HUES64 (cell line): Measurements from ENCODE around the gene CHRNB4.

Source experiments
- H3K27ac ChIP-seq: 2 replicates; pipeline ENCODE4 v1.7.0; 2013; ENCODE audit warnings: low read depth, low read length, inconsistent platforms
- H3K27me3 ChIP-seq: 2 replicates; pipeline ENCODE4 v1.6.1; 2013; ENCODE audit warnings: mild to moderate bottlenecking, low read length; ENCODE audit not compliant: insufficient read depth
- H3K36me3 ChIP-seq: 2 replicates; pipeline ENCODE4 v1.6.1; 2013; ENCODE audit warnings: mild to moderate bottlenecking, low read length; ENCODE audit not compliant: insufficient read depth
- H3K4me1 ChIP-seq: 2 replicates; pipeline ENCODE4 v1.6.1; 2013; ENCODE audit warnings: mild to moderate bottlenecking, low read length, moderate library complexity; ENCODE audit not compliant: insufficient read depth
- H3K4me3 ChIP-seq: 2 replicates; pipeline ENCODE4 v1.5.1; 2013; ENCODE audit warnings: mild to moderate bottlenecking, low read length, moderate library complexity
- H3K9ac ChIP-seq: 2 replicates; pipeline ENCODE4 v1.6.1; 2013; ENCODE audit warnings: mild to moderate bottlenecking, low read depth, low read length
- H3K9me3 ChIP-seq: 2 replicates; pipeline ENCODE4 v1.6.1; 2013; ENCODE audit warnings: low read depth, low read length; ENCODE audit not compliant: insufficient read depth
- WGBS: fragments of 150-250, 120-280 bp; methylation state at CpG from one replicate; pipeline ENCODE4 v1.1.7; 2013; ENCODE audit warnings: missing lambda C conversion rate; 5-methylcytosine and 5-hydroxymethylcytosine counted together

The CHRNB4 gene

GRCh38 chr15:78605201-78605600, 35.8 kb downstream of the CHRNB4 start:
- 94% methylated on average over 5 of the region's 5 CpGs for WGBS

DNA sequence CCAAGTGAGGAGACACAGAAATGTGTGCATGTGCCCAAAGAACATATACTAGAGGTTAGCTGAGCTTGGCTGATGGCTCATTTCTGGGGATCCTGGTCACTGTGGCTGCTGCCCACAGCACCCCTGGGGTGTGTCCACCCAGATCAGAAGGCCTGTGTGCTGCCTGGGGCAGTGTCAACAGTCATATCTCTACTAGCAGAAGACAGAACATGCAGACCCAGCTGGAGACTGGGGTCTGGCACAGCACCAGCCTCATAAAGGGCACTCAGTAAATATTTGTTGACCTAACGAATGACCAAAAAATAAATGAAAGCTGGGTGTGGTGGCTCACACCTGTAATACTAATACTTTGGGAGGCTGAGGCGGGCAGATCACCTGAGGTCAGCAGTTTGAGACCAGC, 36.6 kb downstream of the CHRNB4 start:
- no peak overlapping the region for H3K27ac ChIP-seq
- peaks cover 10% of the 10 kb centered on the region; the same call in 1 of the 2 replicates for H3K9me3 ChIP-seq
- peaks cover 13% of the 10 kb centered on the region for H3K36me3 ChIP-seq
- H3K9ac ChIP-seq = no peak overlapping the region
- H3K4me1 ChIP-seq = no peaks in the 10 kb centered on the region
- H3K4me3 ChIP-seq = no peak overlapping the region
- no peaks in the 10 kb centered on the region for H3K27me3 ChIP-seq
- WGBS = 88% methylated on average over 2 of the region's 2 CpGs

More at GRCh38 chr15:78605201-78605600, 35.8 kb downstream of the CHRNB4 start:
- Histone ChIP-seq H3K4me1 (no peaks in the 10 kb centered on the region), H3K27ac (no peak overlapping the region), H3K36me3 (peaks cover 13% of the 10 kb centered on the region), H3K9me3 (peaks cover 10% of the 10 kb centered on the region; the same call in 1 of the 2 replicates), H3K9ac (no peak overlapping the region), H3K4me3 (no peak overlapping the region), H3K27me3 (no peaks in the 10 kb centered on the region)

DNA sequence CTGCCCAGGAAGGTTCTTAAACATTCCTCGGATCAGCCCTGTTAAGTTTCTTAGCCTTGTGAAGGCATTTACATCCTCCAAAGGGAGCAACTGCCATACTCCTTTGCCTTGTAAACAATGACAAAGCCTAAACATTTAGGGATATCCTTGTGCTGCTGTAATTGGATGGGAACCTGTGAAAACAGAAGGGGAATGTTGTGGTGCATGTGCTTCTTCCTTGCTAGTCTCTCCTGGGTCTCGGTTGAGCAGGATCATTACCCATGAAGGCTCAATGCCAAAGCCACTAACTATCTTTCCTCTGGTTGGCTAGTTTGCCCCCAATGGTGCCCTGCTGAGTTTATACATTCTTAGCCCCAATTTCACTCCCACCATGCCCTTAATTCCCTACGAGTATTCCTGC, 37.5 kb downstream of the CHRNB4 start:
- H3K4me1 ChIP-seq = no peaks in the 10 kb centered on the region
- H3K4me3 ChIP-seq = no peak overlapping the region
- H3K27ac ChIP-seq = no peak overlapping the region
- H3K36me3 ChIP-seq = peaks cover 13% of the 10 kb centered on the region
- peaks cover 10% of the 10 kb centered on the region; the same call in 1 of the 2 replicates for H3K9me3 ChIP-seq
- 86% methylated on average over 2 of the region's 3 CpGs for WGBS
- H3K27me3 ChIP-seq = no peaks in the 10 kb centered on the region
- H3K9ac ChIP-seq = no peak overlapping the region

GRCh38 chr15:78599189-78599588, 41.8 kb downstream of the CHRNB4 start:
- Histone ChIP-seq H3K9ac (no peak overlapping the region), H3K4me1 (no peaks in the 10 kb centered on the region), H3K27ac (no peak overlapping the region), H3K27me3 (no peaks in the 10 kb centered on the region), H3K4me3 (no peak overlapping the region), H3K9me3 (no peaks in the 10 kb centered on the region), H3K36me3 (peaks cover 22% of the 10 kb centered on the region)

GRCh38 chr15:78598348-78598747, 42.7 kb downstream of the CHRNB4 start:
- Histone ChIP-seq H3K36me3 (peaks cover 29% of the 10 kb centered on the region), H3K4me3 (no peak overlapping the region), H3K9me3 (no peaks in the 10 kb centered on the region), H3K4me1 (no peaks in the 10 kb centered on the region), H3K27me3 (no peaks in the 10 kb centered on the region), H3K27ac (no peak overlapping the region), H3K9ac (no peak overlapping the region)
- 95% methylated on average over 3 of the region's 3 CpGs for WGBS

- no peak overlapping the region for H3K9ac ChIP-seq
- H3K4me1 ChIP-seq = no peaks in the 10 kb centered on the region
- H3K4me3 ChIP-seq = no peak overlapping the region
- no peaks in the 10 kb centered on the region for H3K27me3 ChIP-seq
- no peak overlapping the region for H3K27ac ChIP-seq
- H3K36me3 ChIP-seq = peaks cover 36% of the 10 kb centered on the region
- WGBS = 100% methylated on average over 1 of the region's 1 CpG
- H3K9me3 ChIP-seq = no peaks in the 10 kb centered on the region
These were observed 43.4 kb downstream of the CHRNB4 start for GRCh38 chr15:78597583-78597982.

GRCh38 chr15:78574944-78575343, 66.1 kb downstream of the CHRNB4 start:
- no peaks in the 10 kb centered on the region for H3K9me3 ChIP-seq
- H3K27ac ChIP-seq = no peak overlapping the region
- H3K27me3 ChIP-seq = no peaks in the 10 kb centered on the region
- 97% methylated on average over 1 of the region's 1 CpG for WGBS
- H3K36me3 ChIP-seq = no peaks in the 10 kb centered on the region
- H3K4me3 ChIP-seq = no peak overlapping the region
- no peak overlapping the region for H3K9ac ChIP-seq
- 0 out of 2 replicates have a peak, but pooled peaks cover 5% of the 10 kb centered on the region for H3K4me1 ChIP-seq
